ENCODE measurements around the gene KLHL18.

Gene KLHL18

GRCh38 chr3:47282424-47283192, at the start of gene KLHL18, which contains the start of gene KIF9:
Gene KLHL18, plus strand, starts transcription at chr3:47282944. Its CDS starts 22 bp downstream, at chr3:47282966.
Gene KIF9, minus strand, starts transcription at chr3:47282799. Its CDS starts 5,425 bp downstream, at chr3:47277374.
- peak; percentile 91 for DNase-seq
- peak within 1 kb of the TSS; percentile 98 for H3K4me3 Mint-ChIP-seq
- TF ChIP-seq, protein P1, sequence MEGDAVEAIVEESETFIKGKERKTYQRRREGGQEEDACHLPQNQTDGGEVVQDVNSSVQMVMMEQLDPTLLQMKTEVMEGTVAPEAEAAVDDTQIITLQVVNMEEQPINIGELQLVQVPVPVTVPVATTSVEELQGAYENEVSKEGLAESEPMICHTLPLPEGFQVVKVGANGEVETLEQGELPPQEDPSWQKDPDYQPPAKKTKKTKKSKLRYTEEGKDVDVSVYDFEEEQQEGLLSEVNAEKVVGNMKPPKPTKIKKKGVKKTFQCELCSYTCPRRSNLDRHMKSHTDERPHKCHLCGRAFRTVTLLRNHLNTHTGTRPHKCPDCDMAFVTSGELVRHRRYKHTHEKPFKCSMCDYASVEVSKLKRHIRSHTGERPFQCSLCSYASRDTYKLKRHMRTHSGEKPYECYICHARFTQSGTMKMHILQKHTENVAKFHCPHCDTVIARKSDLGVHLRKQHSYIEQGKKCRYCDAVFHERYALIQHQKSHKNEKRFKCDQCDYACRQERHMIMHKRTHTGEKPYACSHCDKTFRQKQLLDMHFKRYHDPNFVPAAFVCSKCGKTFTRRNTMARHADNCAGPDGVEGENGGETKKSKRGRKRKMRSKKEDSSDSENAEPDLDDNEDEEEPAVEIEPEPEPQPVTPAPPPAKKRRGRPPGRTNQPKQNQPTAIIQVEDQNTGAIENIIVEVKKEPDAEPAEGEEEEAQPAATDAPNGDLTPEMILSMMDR (IDR thresholded peaks at IDR 0.05), result no peak
- H3K4me1 Mint-ChIP-seq, result peaks cover 29% of the 10 kb centered on the region
- H3K36me3 Mint-ChIP-seq (ENCODE audit: low read depth), result peaks cover 5% of the 10 kb centered on the region
- peak within 1 kb of the TSS; percentile 100 for H3K27ac Mint-ChIP-seq
- H3K9me3 Mint-ChIP-seq, result no peaks in the 10 kb centered on the region
- H3K27me3 Mint-ChIP-seq (ENCODE audit: low read depth, poor library complexity), result peaks cover 9% of the 10 kb centered on the region

- Mint-ChIP-seq H3K27me3 (ENCODE audit: low read depth, poor library complexity) (no peaks in the 10 kb centered on the region), H3K4me3 (no peak overlapping the region), H3K9me3 (no peaks in the 10 kb centered on the region), H3K4me1 (no peaks in the 10 kb centered on the region), H3K27ac (no peak overlapping the region), H3K36me3 (ENCODE audit: low read depth) (no peaks in the 10 kb centered on the region)
- DNase-seq, result no peak
- TF ChIP-seq, protein P1 (IDR thresholded peaks at IDR 0.05), result no peak
Measured at GRCh38 chr3:47238017-47238416, 44.7 kb upstream of the KLHL18 start.

GRCh38 chr3:47239929-47240328, 42.8 kb upstream of the KLHL18 start:
- H3K27ac Mint-ChIP-seq, result no peak overlapping the region
- TF ChIP-seq, protein P1 (IDR thresholded peaks at IDR 0.05), result no peak
- H3K36me3 Mint-ChIP-seq (ENCODE audit: low read depth), result no peaks in the 10 kb centered on the region
- no peaks in the 10 kb centered on the region for H3K9me3 Mint-ChIP-seq
- no peaks in the 10 kb centered on the region for H3K27me3 Mint-ChIP-seq (ENCODE audit: low read depth, poor library complexity)
- no peaks in the 10 kb centered on the region for H3K4me1 Mint-ChIP-seq
- no peak for DNase-seq
- no peak overlapping the region for H3K4me3 Mint-ChIP-seq

DNA sequence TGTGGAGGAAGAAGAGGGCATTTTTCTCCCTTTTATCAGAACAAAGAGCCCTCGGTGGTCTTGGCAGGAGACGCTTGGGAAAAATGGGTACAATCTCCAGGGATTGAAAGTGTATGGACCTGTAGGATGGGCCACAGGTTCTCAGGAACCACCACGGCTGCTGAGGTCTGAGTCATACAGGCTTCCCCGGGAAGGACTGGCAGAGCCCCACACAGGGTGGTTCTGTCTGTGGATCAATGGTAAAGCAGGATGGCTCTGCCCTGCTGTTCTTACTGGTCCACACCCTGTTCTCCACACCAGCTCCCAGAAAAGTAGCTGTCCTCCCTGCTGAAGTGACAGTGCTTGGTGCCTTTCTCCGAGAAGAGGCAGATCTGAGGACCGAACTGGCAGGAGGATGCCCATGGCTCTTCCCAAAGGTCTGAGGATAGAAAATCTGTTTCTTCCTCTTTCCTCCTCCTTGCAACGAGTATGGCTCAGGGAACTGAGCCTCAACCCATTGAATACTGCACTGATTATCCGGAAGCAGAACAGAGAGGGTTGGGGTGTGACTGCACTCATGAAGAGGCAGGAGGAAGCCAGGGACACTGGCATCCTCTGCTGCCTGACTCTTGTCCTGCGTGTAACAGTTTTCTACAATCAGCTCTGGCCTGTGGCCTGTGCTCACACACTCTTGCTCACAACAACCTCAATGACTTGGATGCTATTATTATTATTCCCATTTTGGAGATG, 39.2 kb upstream of the KLHL18 start:
- H3K36me3 Mint-ChIP-seq (ENCODE audit: low read depth), result no peaks in the 10 kb centered on the region
- H3K27ac Mint-ChIP-seq, result no peak overlapping the region
- no peaks in the 10 kb centered on the region for H3K4me1 Mint-ChIP-seq
- H3K4me3 Mint-ChIP-seq, result no peak overlapping the region
- no peak for DNase-seq
- H3K9me3 Mint-ChIP-seq, result no peaks in the 10 kb centered on the region
- TF ChIP-seq, protein P1 (IDR thresholded peaks at IDR 0.05), result no peak
- no peaks in the 10 kb centered on the region for H3K27me3 Mint-ChIP-seq (ENCODE audit: low read depth, poor library complexity)

DNA sequence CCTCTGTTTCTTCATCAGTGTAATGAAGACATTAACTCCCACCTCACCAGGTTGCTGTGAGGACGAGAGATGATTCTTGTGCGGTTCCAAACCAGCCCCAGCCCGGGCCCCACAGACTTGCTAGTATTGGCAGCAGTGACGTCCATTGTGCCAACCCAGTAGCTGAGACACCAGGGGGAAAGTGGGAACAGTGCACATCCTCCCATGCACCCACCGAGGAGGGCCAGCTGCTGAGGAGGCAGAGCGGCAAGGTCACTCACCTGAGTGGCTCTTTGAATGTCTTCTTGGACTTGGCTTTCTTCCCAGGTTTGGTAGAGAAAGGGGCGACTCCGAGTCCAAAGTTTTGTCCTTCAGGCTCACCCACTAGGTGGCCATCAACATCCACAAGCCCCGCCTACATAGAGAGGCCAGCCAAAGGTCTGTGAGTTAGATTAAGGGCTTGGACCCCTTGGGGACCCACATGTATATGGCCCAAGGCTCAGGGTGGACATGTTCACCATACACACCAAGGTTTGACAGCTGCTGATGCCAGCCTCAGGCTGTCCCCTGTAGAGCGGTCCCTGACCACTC, 38.1 kb upstream of the KLHL18 start:
- TF ChIP-seq, protein P1 (IDR thresholded peaks at IDR 0.05), result no peak
- Mint-ChIP-seq H3K36me3 (ENCODE audit: low read depth) (no peaks in the 10 kb centered on the region), H3K4me1 (no peaks in the 10 kb centered on the region), H3K9me3 (no peaks in the 10 kb centered on the region), H3K4me3 (no peak overlapping the region), H3K27me3 (ENCODE audit: low read depth, poor library complexity) (peaks cover 3% of the 10 kb centered on the region), H3K27ac (no peak overlapping the region)
- no peak for DNase-seq
